Neural progenitor cell (in vitro differentiated cells): Measurements from ENCODE around the gene TRRAP. TPM values are rescaled to one million over a fixed set of nuclear protein-coding genes. Genes with fewer than 3 reads are reported as not detected.

ENCODE experiments used
- DNase-seq: peaks from one replicate; pipeline ENCODE4 v3.0.0-alpha.2; 2016; ENCODE audit warnings: low spot score
- H2AFZ ChIP-seq: fragments of 200-600 bp; sonication (generic); replicated peaks from 2 replicates; pipeline ENCODE4 v1.6.1; 2016; ENCODE audit warnings: antibody characterized with exemption
- H3F3A ChIP-seq: fragments of 200-600 bp; sonication (generic); 2 replicates; pipeline ENCODE4 v1.6.1; 2016; ENCODE audit warnings: antibody characterized with exemption, low read depth
- H3K27ac ChIP-seq: fragments of 200-600 bp; sonication (generic); 2 replicates; pipeline ENCODE4 v1.5.1; 2016; ENCODE audit warnings: mild to moderate bottlenecking
- H3K27me3 ChIP-seq: fragments of 200-600 bp; sonication (generic); 2 replicates; pipeline ENCODE4 v1.6.1; 2016; ENCODE audit warnings: mild to moderate bottlenecking, moderate library complexity
- H3K36me3 ChIP-seq: fragments of 200-600 bp; sonication (generic); 2 replicates; pipeline ENCODE4 v1.5.1; 2016
- H3K4me1 ChIP-seq: fragments of 200-600 bp; sonication (generic); 2 replicates; pipeline ENCODE4 v1.6.1; 2016; ENCODE audit warnings: mixed run types
- H3K4me2 ChIP-seq: fragments of 200-600 bp; sonication (generic); 2 replicates; pipeline ENCODE4 v1.6.1; 2016
- H3K4me3 ChIP-seq: fragments of 200-600 bp; sonication (generic); 2 replicates; pipeline ENCODE4 v1.5.1; 2016
- H3K79me2 ChIP-seq: fragments of 200-600 bp; sonication (generic); 2 replicates; pipeline ENCODE4 v1.6.1; 2016; ENCODE audit warnings: low read depth
- H3K9ac ChIP-seq: fragments of 200-600 bp; sonication (generic); 2 replicates; pipeline ENCODE4 v1.6.1; 2016
- H3K9me3 ChIP-seq: fragments of 200-600 bp; sonication (generic); 2 replicates; pipeline ENCODE4 v1.5.1; 2016; ENCODE audit warnings: low read depth
- H4K20me1 ChIP-seq: fragments of 200-600 bp; sonication (generic); 2 replicates; pipeline ENCODE4 v1.6.1; 2016; ENCODE audit warnings: low read depth
- H3K27ac Mint-ChIP-seq: 3 replicates; pipeline ENCODE4 v1.8.0; 2021; ENCODE audit warnings: mixed read lengths
- H3K27me3 Mint-ChIP-seq: 2 replicates; pipeline ENCODE4 v1.8.0; 2022; ENCODE audit warnings: low read depth, mild to moderate bottlenecking, inconsistent platforms, moderate library complexity, mixed read lengths; ENCODE audit not compliant: insufficient read depth
- H3K36me3 Mint-ChIP-seq: 3 replicates; pipeline ENCODE4 v1.8.0; 2021; ENCODE audit warnings: mixed read lengths
- H3K4me1 Mint-ChIP-seq: 3 replicates; pipeline ENCODE4 v1.8.0; 2021; ENCODE audit warnings: mixed read lengths
- H3K4me3 Mint-ChIP-seq: 3 replicates; pipeline ENCODE4 v1.8.0; 2021; ENCODE audit warnings: mild to moderate bottlenecking, moderate library complexity, mixed read lengths
- H3K9me3 Mint-ChIP-seq: 3 replicates; pipeline ENCODE4 v1.8.0; 2020; ENCODE audit warnings: mixed read lengths
- EZH2 ChIP-seq: fragments of 200-600 bp; sonication (generic); IDR thresholded peaks from 2 replicates; pipeline ENCODE4 v1.6.1; 2017; ENCODE audit warnings: antibody characterized with exemption, mild to moderate bottlenecking, moderate library complexity
- EZH2phosphoT487 ChIP-seq: fragments of 200-600 bp; sonication (generic); IDR thresholded peaks from 2 replicates; pipeline ENCODE4 v1.6.1; 2017; ENCODE audit warnings: antibody characterized with exemption
- total RNA-seq: library from RNA; depleted of rRNA; stranded (reverse); fragments of >200 nt; gene quantifications from 2 replicates; pipeline ENCODE4 v1.2.3, GENCODE V29; 2015; ENCODE audit warnings: low replicate concordance
- TF ChIP-seq, protein P1 (sequence below): fragments of 200-600 bp; sonication (generic); IDR thresholded peaks from 2 replicates; pipeline ENCODE4 v1.5.1; 2017; ENCODE audit warnings: antibody characterized with exemption, mild to moderate bottlenecking

The TRRAP gene
- total RNA-seq, 1 donor from 2014 or later, result 19.9 TPM

GRCh38 chr7:98910427-98910826 lies 32.1 kb downstream of the TRRAP start:
- H4K20me1 ChIP-seq, result no peaks in the 10 kb centered on the region
- H3K36me3 ChIP-seq, result peaks cover 27% of the 10 kb centered on the region
- H3K27me3 Mint-ChIP-seq, result no peaks in the 10 kb centered on the region

GRCh38 chr7:98911916-98912315 lies 33.6 kb downstream of the TRRAP start:
- Histone ChIP-seq H3F3A (no peaks in the 10 kb centered on the region), H4K20me1 (no peaks in the 10 kb centered on the region), H3K4me3 (no peak overlapping the region), H3K4me2 (no peak overlapping the region), H3K79me2 (no peaks in the 10 kb centered on the region), H3K9ac (no peak overlapping the region), H3K27me3 (no peaks in the 10 kb centered on the region), H3K9me3 (no peaks in the 10 kb centered on the region), H2AFZ (no peak overlapping the region), H3K4me1 (no peaks in the 10 kb centered on the region), H3K27ac (no peak overlapping the region), H3K36me3 (peaks cover 17% of the 10 kb centered on the region)
- DNase-seq, result no peak
- no peaks in the 10 kb centered on the region for H3K4me1 Mint-ChIP-seq
- H3K27me3 Mint-ChIP-seq, result no peaks in the 10 kb centered on the region
- H3K36me3 Mint-ChIP-seq, result peaks cover 44% of the 10 kb centered on the region
- no peak overlapping the region for H3K4me3 Mint-ChIP-seq
- H3K9me3 Mint-ChIP-seq, result no peaks in the 10 kb centered on the region
- TF ChIP-seq, protein P1, sequence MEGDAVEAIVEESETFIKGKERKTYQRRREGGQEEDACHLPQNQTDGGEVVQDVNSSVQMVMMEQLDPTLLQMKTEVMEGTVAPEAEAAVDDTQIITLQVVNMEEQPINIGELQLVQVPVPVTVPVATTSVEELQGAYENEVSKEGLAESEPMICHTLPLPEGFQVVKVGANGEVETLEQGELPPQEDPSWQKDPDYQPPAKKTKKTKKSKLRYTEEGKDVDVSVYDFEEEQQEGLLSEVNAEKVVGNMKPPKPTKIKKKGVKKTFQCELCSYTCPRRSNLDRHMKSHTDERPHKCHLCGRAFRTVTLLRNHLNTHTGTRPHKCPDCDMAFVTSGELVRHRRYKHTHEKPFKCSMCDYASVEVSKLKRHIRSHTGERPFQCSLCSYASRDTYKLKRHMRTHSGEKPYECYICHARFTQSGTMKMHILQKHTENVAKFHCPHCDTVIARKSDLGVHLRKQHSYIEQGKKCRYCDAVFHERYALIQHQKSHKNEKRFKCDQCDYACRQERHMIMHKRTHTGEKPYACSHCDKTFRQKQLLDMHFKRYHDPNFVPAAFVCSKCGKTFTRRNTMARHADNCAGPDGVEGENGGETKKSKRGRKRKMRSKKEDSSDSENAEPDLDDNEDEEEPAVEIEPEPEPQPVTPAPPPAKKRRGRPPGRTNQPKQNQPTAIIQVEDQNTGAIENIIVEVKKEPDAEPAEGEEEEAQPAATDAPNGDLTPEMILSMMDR, result no peak
- TF ChIP-seq EZH2 (no peak), EZH2phosphoT487 (no peak)
- no peak overlapping the region for H3K27ac Mint-ChIP-seq

More at GRCh38 chr7:98910427-98910826, 32.1 kb downstream of the TRRAP start:
- H3F3A ChIP-seq, result no peaks in the 10 kb centered on the region
- H2AFZ ChIP-seq, result no peak overlapping the region
- no peaks in the 10 kb centered on the region for H3K27me3 ChIP-seq
- no peak overlapping the region for H3K27ac ChIP-seq
- Mint-ChIP-seq H3K36me3 (peaks cover 46% of the 10 kb centered on the region), H3K4me3 (no peak overlapping the region), H3K4me1 (no peaks in the 10 kb centered on the region), H3K27ac (no peak overlapping the region), H3K9me3 (no peaks in the 10 kb centered on the region)
- H3K4me2 ChIP-seq, result no peak overlapping the region
- H3K9me3 ChIP-seq, result no peaks in the 10 kb centered on the region
- no peak for TF ChIP-seq EZH2phosphoT487
- no peak for TF ChIP-seq EZH2
- TF ChIP-seq, protein P1, result no peak
- no peaks in the 10 kb centered on the region for H3K79me2 ChIP-seq
- no peak for DNase-seq
- H3K9ac ChIP-seq, result no peak overlapping the region
- no peaks in the 10 kb centered on the region for H3K4me1 ChIP-seq
- no peak overlapping the region for H3K4me3 ChIP-seq

- H3K4me1 Mint-ChIP-seq, result no peaks in the 10 kb centered on the region
- no peaks in the 10 kb centered on the region for H3K27me3 ChIP-seq
- no peaks in the 10 kb centered on the region for H3K9me3 Mint-ChIP-seq
- H3K27ac ChIP-seq, result no peak overlapping the region
- H3K27ac Mint-ChIP-seq, result no peak overlapping the region
- H3K9me3 ChIP-seq, result no peaks in the 10 kb centered on the region
- no peaks in the 10 kb centered on the region for H3F3A ChIP-seq
- no peaks in the 10 kb centered on the region for H3K79me2 ChIP-seq
- H2AFZ ChIP-seq, result no peak overlapping the region
- no peak overlapping the region for H3K4me3 Mint-ChIP-seq
- DNase-seq, result no peak
- no peak overlapping the region for H3K9ac ChIP-seq
- peaks cover 40% of the 10 kb centered on the region for H3K36me3 Mint-ChIP-seq
- H3K36me3 ChIP-seq, result peaks cover 9% of the 10 kb centered on the region
- no peak overlapping the region for H3K4me3 ChIP-seq
- no peaks in the 10 kb centered on the region for H3K4me1 ChIP-seq
- no peaks in the 10 kb centered on the region for H4K20me1 ChIP-seq
- TF ChIP-seq EZH2 (no peak), EZH2phosphoT487 (no peak)
- TF ChIP-seq, protein P1, result no peak
- H3K27me3 Mint-ChIP-seq, result no peaks in the 10 kb centered on the region
- H3K4me2 ChIP-seq, result no peak overlapping the region
Observed at GRCh38 chr7:98913026-98913425, 34.7 kb downstream of the TRRAP start.

DNA sequence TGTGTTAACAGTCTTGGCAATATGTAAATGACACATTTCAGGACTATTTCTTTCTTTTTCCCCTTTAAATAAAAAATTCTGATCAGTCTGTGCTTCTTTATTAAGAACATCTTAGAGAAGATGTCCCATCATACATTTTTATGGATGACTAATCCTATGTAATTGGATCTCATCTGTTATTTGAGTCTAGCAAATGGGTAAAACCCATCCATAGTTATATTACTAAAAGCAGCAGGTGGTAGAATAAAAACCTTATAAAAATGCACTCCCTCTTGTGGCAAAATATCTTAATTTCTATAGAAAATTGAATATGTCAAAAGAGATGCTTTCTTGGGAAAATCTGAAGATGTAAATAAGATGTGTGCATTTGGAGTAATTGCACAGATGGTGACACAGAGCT lies 35.3 kb downstream of the TRRAP start:
- H3K27ac Mint-ChIP-seq, result no peak overlapping the region
- no peaks in the 10 kb centered on the region for H3K27me3 ChIP-seq
- DNase-seq, result no peak
- H3K4me2 ChIP-seq, result no peak overlapping the region
- H3K4me1 ChIP-seq, result no peaks in the 10 kb centered on the region
- no peak overlapping the region for H3K27ac ChIP-seq
- peaks cover 4% of the 10 kb centered on the region for H4K20me1 ChIP-seq
- no peaks in the 10 kb centered on the region for H3K9me3 Mint-ChIP-seq
- peaks cover 39% of the 10 kb centered on the region for H3K36me3 Mint-ChIP-seq
- no peaks in the 10 kb centered on the region for H3K79me2 ChIP-seq
- no peaks in the 10 kb centered on the region for H3K9me3 ChIP-seq
- no peaks in the 10 kb centered on the region for H3K4me1 Mint-ChIP-seq
- H2AFZ ChIP-seq, result no peak overlapping the region
- TF ChIP-seq EZH2 (no peak), EZH2phosphoT487 (no peak)
- TF ChIP-seq, protein P1, result no peak
- no peak overlapping the region for H3K9ac ChIP-seq
- H3K4me3 ChIP-seq, result no peak overlapping the region
- no peaks in the 10 kb centered on the region for H3K27me3 Mint-ChIP-seq
- H3K4me3 Mint-ChIP-seq, result no peak overlapping the region
- H3K36me3 ChIP-seq, result peaks cover 9% of the 10 kb centered on the region
- H3F3A ChIP-seq, result no peaks in the 10 kb centered on the region
